SK-N-SH (cell line): Measurements from ENCODE around the gene TNK2.

Source experiments
- CTCF ChIP-seq: fragments of 200-600 bp; sonication (generic); IDR thresholded peaks from 2 replicates; pipeline ENCODE4 v1.6.1; 2017; ENCODE audit warnings: antibody characterized with exemption, mild to moderate bottlenecking, moderate library complexity
- EZH2phosphoT487 ChIP-seq: fragments of 200-600 bp; sonication (generic); IDR thresholded peaks from 2 replicates; pipeline ENCODE4 v1.6.1; 2017; ENCODE audit warnings: low read depth, mixed run types, mild to moderate bottlenecking, antibody characterized with exemption, moderate library complexity, borderline replicate concordance
- FOXJ3 ChIP-seq: sonication (generic); formaldehyde crosslinking; IDR thresholded peaks from 2 replicates; pipeline ENCODE4 v1.5.1; 2020; ENCODE audit warnings: mild to moderate bottlenecking, missing genetic modification reagents
- FOXM1 ChIP-seq: IDR thresholded peaks from 2 replicates; pipeline ENCODE4 v1.4.0; 2012; ENCODE audit warnings: low read depth, mild to moderate bottlenecking
- JUND ChIP-seq: IDR thresholded peaks from 2 replicates; pipeline ENCODE4 v1.4.0; 2012
- NFIC ChIP-seq: IDR thresholded peaks from 2 replicates; pipeline ENCODE4 v1.4.0; 2012; ENCODE audit warnings: borderline replicate concordance
- POLR2AphosphoS5 ChIP-seq: IDR thresholded peaks from 2 replicates; pipeline ENCODE4 v1.6.1; 2012; ENCODE audit warnings: low read depth, low read length
- SIN3A ChIP-seq: IDR thresholded peaks from 2 replicates; pipeline ENCODE4 v1.6.1; 2012; ENCODE audit warnings: low read depth, mild to moderate bottlenecking, low read length, moderate library complexity, borderline replicate concordance
- SMC3 ChIP-seq: IDR thresholded peaks from 2 replicates; pipeline ENCODE4 v1.6.1; 2012; ENCODE audit warnings: low read depth, low read length, improper control_type of control experiment
- TAF1 ChIP-seq: IDR thresholded peaks from 2 replicates; pipeline ENCODE4 v1.6.1; 2012; ENCODE audit warnings: low read depth, mild to moderate bottlenecking, low read length, moderate library complexity, borderline replicate concordance
- TEAD4 ChIP-seq: IDR thresholded peaks from 2 replicates; pipeline ENCODE4 v1.4.0; 2012; ENCODE audit warnings: mild to moderate bottlenecking, borderline replicate concordance; ENCODE audit not compliant: insufficient read depth
- TF ChIP-seq, protein P1 (sequence below): fragments of 150-350 bp; IDR thresholded peaks from 2 replicates; pipeline ENCODE4 v1.6.1; 2017; ENCODE audit warnings: antibody characterized with exemption, low read length, low read depth, borderline replicate concordance

GRCh38 chr3:195916291-195916690, 7.9 kb upstream of the TNK2 start:
- no peak for TF ChIP-seq POLR2AphosphoS5
- TF ChIP-seq, protein P1, sequence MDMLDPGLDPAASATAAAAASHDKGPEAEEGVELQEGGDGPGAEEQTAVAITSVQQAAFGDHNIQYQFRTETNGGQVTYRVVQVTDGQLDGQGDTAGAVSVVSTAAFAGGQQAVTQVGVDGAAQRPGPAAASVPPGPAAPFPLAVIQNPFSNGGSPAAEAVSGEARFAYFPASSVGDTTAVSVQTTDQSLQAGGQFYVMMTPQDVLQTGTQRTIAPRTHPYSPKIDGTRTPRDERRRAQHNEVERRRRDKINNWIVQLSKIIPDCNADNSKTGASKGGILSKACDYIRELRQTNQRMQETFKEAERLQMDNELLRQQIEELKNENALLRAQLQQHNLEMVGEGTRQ, result no peak
- TF ChIP-seq CTCF, result no peak
- TF ChIP-seq SIN3A, result no peak
- no peak for TF ChIP-seq FOXJ3 (CRISPR knock-in tag)
- TF ChIP-seq TAF1, result no peak
- no peak for TF ChIP-seq FOXM1
- no peak for TF ChIP-seq EZH2phosphoT487
- TF ChIP-seq TEAD4, result no peak
- no peak for TF ChIP-seq SMC3
- no peak for TF ChIP-seq JUND
- no peak for TF ChIP-seq NFIC
